Measurements from ENCODE around the gene STAP1. TPM values are rescaled to one million over a fixed set of nuclear protein-coding genes. Genes with fewer than 3 reads are reported as not detected.

Gene STAP1
- total RNA-seq, 2 experiments from 2014 or later: 88.4 to 111 TPM

GRCh38 chr4:67593741-67594175 is 35.2 kb downstream of the STAP1 start:
- BruUV-seq (replicated peaks): no TSS peak
- POLR2A ChIA-PET: no interaction called here
- no peak overlapping the region for H2AFZ ChIP-seq (ENCODE audit: low read length)
- no peak overlapping the region for H3K4me3 ChIP-seq (ENCODE audit: low read depth, low read length, poor library complexity, severe bottlenecking)
- no peak overlapping the region for H3K27ac ChIP-seq (ENCODE audit: low read depth, low read length, poor library complexity, severe bottlenecking)
- intact Hi-C loops (cut with micrococcal nuclease; ENCODE audit: unreplicated experiment): no loop called here
- peaks cover 98% of the 10 kb centered on the region for H3K36me3 ChIP-seq (ENCODE audit: insufficient read depth, low read length)
- H4K20me1 ChIP-seq (ENCODE audit: insufficient read depth, low read length): no peaks in the 10 kb centered on the region
- peaks cover 4% of the 10 kb centered on the region; the same call in 1 of the 2 replicates for H3K9me3 ChIP-seq (ENCODE audit: low read length)
- DNase-seq (ENCODE audit: low spot score): no peak
- TF ChIP-seq CTCF (conservative IDR thresholded peaks at IDR 0.05; ENCODE audit: low read length) (no peak), EZH2phosphoT487 (IDR thresholded peaks at IDR 0.05; ENCODE audit: borderline replicate concordance, low read depth, low read length) (no peak)
- no peaks in the 10 kb centered on the region for H3K79me2 ChIP-seq (ENCODE audit: insufficient read depth, low read depth, low read length)
- no peaks in the 10 kb centered on the region for H3K4me1 ChIP-seq (ENCODE audit: insufficient read depth, low read length, poor library complexity, severe bottlenecking)
- H3K9me2 ChIP-seq (ENCODE audit: insufficient read depth, low read length): no peaks in the 10 kb centered on the region
- no peak overlapping the region for H3K4me2 ChIP-seq (ENCODE audit: low read length)
- CTCF ChIA-PET (ENCODE audit: unreplicated experiment): no interaction called here

GRCh38 chr4:67603310-67604028 is 44.9 kb downstream of the STAP1 start:
- intact Hi-C loops (cut with micrococcal nuclease; ENCODE audit: unreplicated experiment): no loop called here
- BruUV-seq (replicated peaks): no TSS peak
- no peak overlapping the region for H2AFZ ChIP-seq (ENCODE audit: low read length)

More at GRCh38 chr4:67603310-67604028, 44.9 kb downstream of the STAP1 start:
- POLR2A ChIA-PET: interaction anchor here (1.7 to 2.2 kb wide), 3 partner anchors 16 to 48 kb away, joined by 3 to 5 read pairs (median 5); no protein-coding TSS in a partner anchor
- CTCF ChIA-PET (ENCODE audit: unreplicated experiment): no interaction called here
- Histone ChIP-seq H3K36me3 (ENCODE audit: insufficient read depth, low read length) (peaks cover 99% of the 10 kb centered on the region), H3K79me2 (ENCODE audit: insufficient read depth, low read depth, low read length) (no peaks in the 10 kb centered on the region; the same call in 1 of the 2 replicates), H3K4me2 (ENCODE audit: low read length) (no peak overlapping the region), H3K9me3 (ENCODE audit: low read length) (0 out of 2 replicates have a peak, but pooled peaks cover 7% of the 10 kb centered on the region), H3K27ac (ENCODE audit: low read depth, low read length, poor library complexity, severe bottlenecking) (no peak overlapping the region), H3K4me3 (ENCODE audit: low read depth, low read length, poor library complexity, severe bottlenecking) (no peak overlapping the region), H4K20me1 (ENCODE audit: insufficient read depth, low read length) (no peaks in the 10 kb centered on the region), H3K4me1 (ENCODE audit: insufficient read depth, low read length, poor library complexity, severe bottlenecking) (no peaks in the 10 kb centered on the region), H3K9me2 (ENCODE audit: insufficient read depth, low read length) (no peaks in the 10 kb centered on the region)
- no peak for DNase-seq (ENCODE audit: low spot score)
- no peak for TF ChIP-seq CTCF (conservative IDR thresholded peaks at IDR 0.05; ENCODE audit: low read length)
- no peak for TF ChIP-seq EZH2phosphoT487 (IDR thresholded peaks at IDR 0.05; ENCODE audit: borderline replicate concordance, low read depth, low read length)
